ENCODE data around the gene HPN. TPM values are rescaled to one million over a fixed set of nuclear protein-coding genes. Genes with fewer than 3 reads are reported as not detected.

HPN gene
- total and polyA plus RNA-seq, 2 experiments from 2014 or later = 14.0 to 17.4 TPM

DNA sequence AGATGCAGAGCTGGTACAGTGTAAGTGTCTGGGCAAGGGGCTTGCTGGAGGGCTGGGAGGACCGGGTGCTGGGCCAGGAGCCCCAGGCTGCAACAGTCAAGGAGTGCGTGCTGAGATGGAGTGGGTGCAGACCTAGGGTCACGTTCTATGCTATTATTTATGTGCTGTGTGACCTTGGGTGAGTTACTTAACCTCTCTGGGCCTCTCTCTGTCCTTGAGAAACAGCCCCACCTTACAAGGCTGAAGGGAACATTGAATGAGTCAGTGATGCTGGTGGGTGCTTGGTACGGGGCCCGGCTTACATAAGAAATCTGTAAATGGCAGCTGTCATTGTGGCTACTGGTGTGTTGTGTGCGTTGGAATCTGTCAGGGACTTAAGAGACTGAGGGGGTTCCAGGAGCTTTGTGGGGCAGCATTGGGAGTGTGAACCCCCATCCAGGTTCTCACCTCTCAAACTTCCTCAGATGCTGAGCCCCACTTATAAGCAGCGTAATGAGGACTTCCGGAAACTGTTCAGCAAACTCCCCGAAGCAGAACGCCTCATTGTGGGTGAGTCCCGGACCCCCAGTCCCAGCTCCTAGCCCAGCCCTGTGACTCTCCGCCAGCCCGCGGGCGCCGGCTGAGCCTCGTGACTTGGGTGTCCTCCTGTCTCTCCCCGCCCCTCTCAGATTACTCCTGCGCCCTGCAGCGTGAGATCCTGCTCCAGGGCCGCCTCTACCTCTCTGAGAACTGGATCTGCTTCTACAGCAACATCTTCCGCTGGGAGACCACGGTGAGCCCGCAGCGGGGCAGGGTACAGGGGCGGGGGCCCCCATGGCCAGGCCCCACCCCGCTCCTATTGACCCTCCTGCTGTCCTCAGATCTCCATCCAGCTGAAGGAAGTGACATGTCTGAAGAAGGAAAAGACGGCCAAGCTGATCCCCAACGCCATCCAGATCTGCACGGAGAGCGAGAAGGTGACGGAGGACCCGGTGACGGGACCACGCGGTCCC, 31.8 kb upstream of the HPN start:
- ATAC-seq = no peak
- no peaks in the 10 kb centered on the region for H3K9me2 ChIP-seq (ENCODE audit: insufficient read depth)
- H3K4me2 ChIP-seq = no peak overlapping the region
- no peak overlapping the region for H3K4me3 ChIP-seq
- TF ChIP-seq CREB1 (CRISPR knock-in tag; IDR thresholded peaks at IDR 0.05; ENCODE audit: low read depth) (no peak), EZH2phosphoT487 (IDR thresholded peaks at IDR 0.05; ENCODE audit: unreplicated experiment) (no peak), NANOG (IDR thresholded peaks at IDR 0.05; ENCODE audit: borderline replicate concordance) (no peak), EZH2 (IDR thresholded peaks at IDR 0.05; ENCODE audit: low read depth, unreplicated experiment) (no peak), ZNF331 (CRISPR knock-in tag; IDR thresholded peaks at IDR 0.05; ENCODE audit: low read depth) (no peak)
- TF ChIP-seq, protein P1, sequence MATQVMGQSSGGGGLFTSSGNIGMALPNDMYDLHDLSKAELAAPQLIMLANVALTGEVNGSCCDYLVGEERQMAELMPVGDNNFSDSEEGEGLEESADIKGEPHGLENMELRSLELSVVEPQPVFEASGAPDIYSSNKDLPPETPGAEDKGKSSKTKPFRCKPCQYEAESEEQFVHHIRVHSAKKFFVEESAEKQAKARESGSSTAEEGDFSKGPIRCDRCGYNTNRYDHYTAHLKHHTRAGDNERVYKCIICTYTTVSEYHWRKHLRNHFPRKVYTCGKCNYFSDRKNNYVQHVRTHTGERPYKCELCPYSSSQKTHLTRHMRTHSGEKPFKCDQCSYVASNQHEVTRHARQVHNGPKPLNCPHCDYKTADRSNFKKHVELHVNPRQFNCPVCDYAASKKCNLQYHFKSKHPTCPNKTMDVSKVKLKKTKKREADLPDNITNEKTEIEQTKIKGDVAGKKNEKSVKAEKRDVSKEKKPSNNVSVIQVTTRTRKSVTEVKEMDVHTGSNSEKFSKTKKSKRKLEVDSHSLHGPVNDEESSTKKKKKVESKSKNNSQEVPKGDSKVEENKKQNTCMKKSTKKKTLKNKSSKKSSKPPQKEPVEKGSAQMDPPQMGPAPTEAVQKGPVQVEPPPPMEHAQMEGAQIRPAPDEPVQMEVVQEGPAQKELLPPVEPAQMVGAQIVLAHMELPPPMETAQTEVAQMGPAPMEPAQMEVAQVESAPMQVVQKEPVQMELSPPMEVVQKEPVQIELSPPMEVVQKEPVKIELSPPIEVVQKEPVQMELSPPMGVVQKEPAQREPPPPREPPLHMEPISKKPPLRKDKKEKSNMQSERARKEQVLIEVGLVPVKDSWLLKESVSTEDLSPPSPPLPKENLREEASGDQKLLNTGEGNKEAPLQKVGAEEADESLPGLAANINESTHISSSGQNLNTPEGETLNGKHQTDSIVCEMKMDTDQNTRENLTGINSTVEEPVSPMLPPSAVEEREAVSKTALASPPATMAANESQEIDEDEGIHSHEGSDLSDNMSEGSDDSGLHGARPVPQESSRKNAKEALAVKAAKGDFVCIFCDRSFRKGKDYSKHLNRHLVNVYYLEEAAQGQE (IDR thresholded peaks at IDR 0.05; ENCODE audit: unreplicated experiment) = no peak
- TF ChIP-seq, protein P2, sequence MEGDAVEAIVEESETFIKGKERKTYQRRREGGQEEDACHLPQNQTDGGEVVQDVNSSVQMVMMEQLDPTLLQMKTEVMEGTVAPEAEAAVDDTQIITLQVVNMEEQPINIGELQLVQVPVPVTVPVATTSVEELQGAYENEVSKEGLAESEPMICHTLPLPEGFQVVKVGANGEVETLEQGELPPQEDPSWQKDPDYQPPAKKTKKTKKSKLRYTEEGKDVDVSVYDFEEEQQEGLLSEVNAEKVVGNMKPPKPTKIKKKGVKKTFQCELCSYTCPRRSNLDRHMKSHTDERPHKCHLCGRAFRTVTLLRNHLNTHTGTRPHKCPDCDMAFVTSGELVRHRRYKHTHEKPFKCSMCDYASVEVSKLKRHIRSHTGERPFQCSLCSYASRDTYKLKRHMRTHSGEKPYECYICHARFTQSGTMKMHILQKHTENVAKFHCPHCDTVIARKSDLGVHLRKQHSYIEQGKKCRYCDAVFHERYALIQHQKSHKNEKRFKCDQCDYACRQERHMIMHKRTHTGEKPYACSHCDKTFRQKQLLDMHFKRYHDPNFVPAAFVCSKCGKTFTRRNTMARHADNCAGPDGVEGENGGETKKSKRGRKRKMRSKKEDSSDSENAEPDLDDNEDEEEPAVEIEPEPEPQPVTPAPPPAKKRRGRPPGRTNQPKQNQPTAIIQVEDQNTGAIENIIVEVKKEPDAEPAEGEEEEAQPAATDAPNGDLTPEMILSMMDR (conservative IDR thresholded peaks at IDR 0.05; ENCODE audit: low read depth in 2 of 2) = no peak
- TF ChIP-seq, protein P3, sequence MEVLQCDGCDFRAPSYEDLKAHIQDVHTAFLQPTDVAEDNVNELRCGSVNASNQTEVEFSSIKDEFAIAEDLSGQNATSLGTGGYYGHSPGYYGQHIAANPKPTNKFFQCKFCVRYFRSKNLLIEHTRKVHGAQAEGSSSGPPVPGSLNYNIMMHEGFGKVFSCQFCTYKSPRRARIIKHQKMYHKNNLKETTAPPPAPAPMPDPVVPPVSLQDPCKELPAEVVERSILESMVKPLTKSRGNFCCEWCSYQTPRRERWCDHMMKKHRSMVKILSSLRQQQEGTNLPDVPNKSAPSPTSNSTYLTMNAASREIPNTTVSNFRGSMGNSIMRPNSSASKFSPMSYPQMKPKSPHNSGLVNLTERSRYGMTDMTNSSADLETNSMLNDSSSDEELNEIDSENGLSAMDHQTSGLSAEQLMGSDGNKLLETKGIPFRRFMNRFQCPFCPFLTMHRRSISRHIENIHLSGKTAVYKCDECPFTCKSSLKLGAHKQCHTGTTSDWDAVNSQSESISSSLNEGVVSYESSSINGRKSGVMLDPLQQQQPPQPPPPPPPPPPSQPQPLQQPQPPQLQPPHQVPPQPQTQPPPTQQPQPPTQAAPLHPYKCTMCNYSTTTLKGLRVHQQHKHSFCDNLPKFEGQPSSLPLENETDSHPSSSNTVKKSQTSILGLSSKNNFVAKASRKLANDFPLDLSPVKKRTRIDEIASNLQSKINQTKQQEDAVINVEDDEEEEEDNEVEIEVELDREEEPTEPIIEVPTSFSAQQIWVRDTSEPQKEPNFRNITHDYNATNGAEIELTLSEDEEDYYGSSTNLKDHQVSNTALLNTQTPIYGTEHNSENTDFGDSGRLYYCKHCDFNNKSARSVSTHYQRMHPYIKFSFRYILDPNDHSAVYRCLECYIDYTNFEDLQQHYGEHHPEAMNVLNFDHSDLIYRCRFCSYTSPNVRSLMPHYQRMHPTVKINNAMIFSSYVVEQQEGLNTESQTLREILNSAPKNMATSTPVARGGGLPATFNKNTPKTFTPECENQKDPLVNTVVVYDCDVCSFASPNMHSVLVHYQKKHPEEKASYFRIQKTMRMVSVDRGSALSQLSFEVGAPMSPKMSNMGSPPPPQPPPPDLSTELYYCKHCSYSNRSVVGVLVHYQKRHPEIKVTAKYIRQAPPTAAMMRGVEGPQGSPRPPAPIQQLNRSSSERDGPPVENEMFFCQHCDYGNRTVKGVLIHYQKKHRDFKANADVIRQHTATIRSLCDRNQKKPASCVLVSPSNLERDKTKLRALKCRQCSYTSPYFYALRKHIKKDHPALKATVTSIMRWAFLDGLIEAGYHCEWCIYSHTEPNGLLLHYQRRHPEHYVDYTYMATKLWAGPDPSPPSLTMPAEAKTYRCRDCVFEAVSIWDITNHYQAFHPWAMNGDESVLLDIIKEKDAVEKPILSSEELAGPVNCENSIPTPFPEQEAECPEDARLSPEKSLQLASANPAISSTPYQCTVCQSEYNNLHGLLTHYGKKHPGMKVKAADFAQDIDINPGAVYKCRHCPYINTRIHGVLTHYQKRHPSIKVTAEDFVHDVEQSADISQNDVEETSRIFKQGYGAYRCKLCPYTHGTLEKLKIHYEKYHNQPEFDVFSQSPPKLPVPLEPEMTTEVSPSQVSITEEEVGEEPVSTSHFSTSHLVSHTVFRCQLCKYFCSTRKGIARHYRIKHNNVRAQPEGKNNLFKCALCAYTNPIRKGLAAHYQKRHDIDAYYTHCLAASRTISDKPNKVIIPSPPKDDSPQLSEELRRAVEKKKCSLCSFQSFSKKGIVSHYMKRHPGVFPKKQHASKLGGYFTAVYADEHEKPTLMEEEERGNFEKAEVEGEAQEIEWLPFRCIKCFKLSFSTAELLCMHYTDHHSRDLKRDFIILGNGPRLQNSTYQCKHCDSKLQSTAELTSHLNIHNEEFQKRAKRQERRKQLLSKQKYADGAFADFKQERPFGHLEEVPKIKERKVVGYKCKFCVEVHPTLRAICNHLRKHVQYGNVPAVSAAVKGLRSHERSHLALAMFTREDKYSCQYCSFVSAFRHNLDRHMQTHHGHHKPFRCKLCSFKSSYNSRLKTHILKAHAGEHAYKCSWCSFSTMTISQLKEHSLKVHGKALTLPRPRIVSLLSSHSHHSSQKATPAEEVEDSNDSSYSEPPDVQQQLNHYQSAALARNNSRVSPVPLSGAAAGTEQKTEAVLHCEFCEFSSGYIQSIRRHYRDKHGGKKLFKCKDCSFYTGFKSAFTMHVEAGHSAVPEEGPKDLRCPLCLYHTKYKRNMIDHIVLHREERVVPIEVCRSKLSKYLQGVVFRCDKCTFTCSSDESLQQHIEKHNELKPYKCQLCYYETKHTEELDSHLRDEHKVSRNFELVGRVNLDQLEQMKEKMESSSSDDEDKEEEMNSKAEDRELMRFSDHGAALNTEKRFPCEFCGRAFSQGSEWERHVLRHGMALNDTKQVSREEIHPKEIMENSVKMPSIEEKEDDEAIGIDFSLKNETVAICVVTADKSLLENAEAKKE (CRISPR knock-in tag; IDR thresholded peaks at IDR 0.05) = no peak
- no peak for DNase-seq (ENCODE audit: low spot score)
- Mint-ChIP-seq H3K36me3 (ENCODE audit: low read depth) (peaks cover 85% of the 10 kb centered on the region), H3K4me1 (peaks cover 7% of the 10 kb centered on the region; the same call in 2 of the 3 replicates), H3K4me3 (no peak overlapping the region), H3K9me3 (no peaks in the 10 kb centered on the region; the same call in 2 of the 3 replicates), H3K27me3 (ENCODE audit: insufficient read depth, low read depth, poor library complexity) (peaks cover 25% of the 10 kb centered on the region), H3K27ac (no peak overlapping the region)
- peaks cover 39% of the 10 kb centered on the region for H3F3A ChIP-seq (replicated peaks; ENCODE audit: low read depth)
- H3K4me1 ChIP-seq (ENCODE audit: insufficient read depth) = no peaks in the 10 kb centered on the region
- peaks cover 47% of the 10 kb centered on the region for H4K20me1 ChIP-seq (replicated peaks; ENCODE audit: insufficient read depth)
- H3K36me3 ChIP-seq (ENCODE audit: insufficient read depth) = peaks cover 52% of the 10 kb centered on the region
- peak overlapping the region; percentile 39; the same call in 1 of the 2 replicates for H3K27ac ChIP-seq (ENCODE audit: low read depth)
- H3K27me3 ChIP-seq (ENCODE audit: insufficient read depth) = no peaks in the 10 kb centered on the region
- H3K79me2 ChIP-seq (replicated peaks; ENCODE audit: insufficient read depth) = peaks cover 41% of the 10 kb centered on the region
- H2AFZ ChIP-seq = no peak overlapping the region

Data from GM23338 (cell line).